ENCODE data around the gene SUOX.
"Not testable (repeated sequence)": the region's sequence is repeated elsewhere in the genome, so short reads cannot be mapped to it uniquely, and the experiment has no call there.

Gene SUOX

DNA sequence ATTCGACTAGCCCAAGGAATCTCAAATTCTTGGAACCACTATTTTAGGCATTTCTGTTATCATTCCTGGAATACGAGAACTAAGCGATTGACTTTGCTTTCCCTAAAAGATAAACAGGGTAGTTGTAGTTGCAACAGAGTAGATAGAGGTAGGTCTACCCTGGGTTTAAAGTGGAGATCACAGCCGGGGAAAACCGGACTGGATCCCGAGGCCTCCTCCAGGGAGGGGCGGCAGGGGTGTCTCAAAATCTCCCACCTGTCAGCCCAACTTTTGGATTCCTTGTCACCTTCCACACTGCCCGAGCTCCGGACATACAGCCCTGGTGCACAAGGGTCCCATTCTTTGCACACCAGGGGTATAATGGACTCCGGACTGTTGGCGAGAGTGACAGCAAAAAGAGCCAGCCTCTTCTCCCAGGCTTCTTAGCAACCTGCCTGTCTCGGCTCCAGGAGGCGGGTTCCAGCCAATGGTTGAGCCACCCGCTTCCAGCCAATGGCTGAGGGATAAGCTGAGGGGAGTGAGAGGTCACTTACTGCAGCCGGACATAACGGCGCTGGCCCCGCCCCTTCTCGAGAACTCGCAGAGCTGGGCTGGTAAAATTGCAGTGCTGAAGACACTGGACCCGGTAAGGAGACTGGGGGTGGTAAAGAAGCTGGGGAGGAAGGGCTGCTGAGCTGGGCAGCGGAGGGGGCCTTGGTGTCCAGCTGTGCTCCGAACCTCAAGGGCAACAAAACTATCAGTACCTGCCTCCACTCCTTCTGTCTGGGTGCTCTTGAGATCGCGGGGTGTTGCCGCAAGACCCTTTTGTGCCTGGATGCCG lies at the start of gene SUOX:
SUOX (plus strand) TSS at position 562 of the 820 bp plus-strand sequence. CDS start 4,946 bp downstream, outside the sequence.
- DNase-seq, result no peak

- no peak for DNase-seq
These were observed 41.7 kb upstream of the SUOX start for GRCh38 chr12:55955344-55955743.

DNA sequence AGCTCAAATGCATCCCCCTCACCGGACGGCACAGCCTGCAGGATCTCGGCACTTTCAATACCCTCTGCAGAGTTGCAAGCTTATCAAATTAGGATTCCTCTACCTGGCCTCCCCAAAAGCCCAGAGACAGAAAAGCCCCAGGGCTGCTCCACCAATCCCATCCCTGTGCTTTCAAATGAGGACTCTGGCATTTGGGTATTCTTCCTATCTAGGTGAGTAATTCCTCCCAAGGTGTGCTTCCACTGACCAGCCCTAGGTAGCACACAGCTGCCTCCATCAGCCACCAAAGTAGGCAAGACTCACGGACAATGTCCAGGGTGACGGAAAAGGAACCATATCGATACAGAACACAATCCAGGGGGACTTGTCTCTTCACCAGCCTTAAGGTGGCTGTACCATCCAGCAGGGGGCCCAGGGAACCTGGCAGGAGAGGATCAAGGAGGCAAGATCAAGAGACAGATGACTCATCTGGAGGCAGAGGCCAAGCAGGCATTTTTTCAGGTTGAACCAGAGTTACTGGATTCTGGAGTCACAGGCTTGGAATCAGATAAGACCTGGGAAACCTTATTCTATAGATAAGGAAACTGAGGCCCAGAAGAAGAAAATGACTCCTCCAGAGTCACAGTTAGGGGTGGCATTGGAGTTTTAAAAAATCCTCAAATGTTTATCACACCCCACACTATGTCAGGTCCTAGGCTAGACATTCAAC lies 41.1 kb upstream of the SUOX start:
- DNase-seq, result peak; percentile 49

DNA sequence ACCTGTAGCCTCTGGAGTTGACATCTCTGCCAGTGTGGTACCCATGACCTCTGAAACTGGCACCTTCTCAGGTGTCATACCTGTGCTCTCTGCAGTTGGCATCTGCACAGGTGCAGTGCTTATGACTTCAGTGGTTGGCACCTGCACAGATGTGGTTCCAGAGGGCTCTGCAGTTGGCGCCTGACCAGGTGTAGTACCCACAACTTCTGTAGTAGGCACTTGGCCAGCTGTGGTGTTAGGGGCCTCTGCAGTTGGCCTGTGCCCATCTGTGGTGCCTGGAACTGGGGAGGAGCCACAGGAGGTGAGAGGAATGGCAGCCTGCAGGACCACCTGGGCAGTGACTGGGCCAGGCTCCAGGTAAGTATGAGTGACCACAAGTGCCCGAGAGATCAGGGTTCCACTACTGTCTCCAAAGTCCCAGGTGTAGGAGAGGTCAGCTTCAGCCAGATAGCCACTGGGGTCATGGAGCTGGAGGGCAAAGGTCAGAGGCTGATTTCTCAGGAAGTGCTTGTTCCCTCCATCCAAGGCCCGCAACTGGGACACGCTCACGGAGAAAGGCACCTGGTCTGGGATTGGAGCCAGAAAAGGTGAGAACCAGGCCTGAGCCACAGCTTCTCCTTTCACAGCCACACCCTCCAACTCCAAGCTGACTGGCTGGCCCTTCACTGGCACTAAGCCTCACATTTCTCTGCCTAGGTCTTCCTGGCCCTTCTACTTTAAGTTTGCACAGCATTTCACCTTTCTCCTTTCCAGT lies 39.8 kb upstream of the SUOX start:
- no peak for DNase-seq

- DNase-seq, result no peak
These were observed 33.3 kb upstream of the SUOX start for GRCh38 chr12:55963760-55964159.

DNA sequence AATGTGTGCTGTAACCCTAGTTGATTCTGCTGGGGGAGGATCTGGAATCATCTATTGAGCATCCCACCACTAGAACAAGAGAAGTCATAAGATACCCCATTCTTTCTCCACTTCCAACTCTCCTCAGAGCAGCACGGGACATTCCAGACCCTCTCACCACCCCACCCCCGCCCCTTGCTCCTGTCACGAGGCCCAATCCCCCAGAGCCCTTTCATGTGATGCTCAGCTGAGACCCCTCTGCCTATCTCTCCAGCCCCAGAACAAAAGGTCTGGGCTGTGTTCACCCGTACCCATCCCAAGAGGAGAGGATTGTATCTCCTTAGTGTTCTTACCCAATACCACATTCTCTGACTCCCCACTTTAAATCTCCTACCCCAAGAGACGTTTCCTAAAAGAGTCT lies 31.8 kb upstream of the SUOX start:
- DNase-seq, result no peak

- DNase-seq, result no peak
These were observed 31.1 kb upstream of the SUOX start, which contains the start of gene PMEL for GRCh38 chr12:55965941-55966407. TSS of gene PMEL (minus strand) at chr12:55966042. CDS start at chr12:55966011, 31 bp downstream.

DNA sequence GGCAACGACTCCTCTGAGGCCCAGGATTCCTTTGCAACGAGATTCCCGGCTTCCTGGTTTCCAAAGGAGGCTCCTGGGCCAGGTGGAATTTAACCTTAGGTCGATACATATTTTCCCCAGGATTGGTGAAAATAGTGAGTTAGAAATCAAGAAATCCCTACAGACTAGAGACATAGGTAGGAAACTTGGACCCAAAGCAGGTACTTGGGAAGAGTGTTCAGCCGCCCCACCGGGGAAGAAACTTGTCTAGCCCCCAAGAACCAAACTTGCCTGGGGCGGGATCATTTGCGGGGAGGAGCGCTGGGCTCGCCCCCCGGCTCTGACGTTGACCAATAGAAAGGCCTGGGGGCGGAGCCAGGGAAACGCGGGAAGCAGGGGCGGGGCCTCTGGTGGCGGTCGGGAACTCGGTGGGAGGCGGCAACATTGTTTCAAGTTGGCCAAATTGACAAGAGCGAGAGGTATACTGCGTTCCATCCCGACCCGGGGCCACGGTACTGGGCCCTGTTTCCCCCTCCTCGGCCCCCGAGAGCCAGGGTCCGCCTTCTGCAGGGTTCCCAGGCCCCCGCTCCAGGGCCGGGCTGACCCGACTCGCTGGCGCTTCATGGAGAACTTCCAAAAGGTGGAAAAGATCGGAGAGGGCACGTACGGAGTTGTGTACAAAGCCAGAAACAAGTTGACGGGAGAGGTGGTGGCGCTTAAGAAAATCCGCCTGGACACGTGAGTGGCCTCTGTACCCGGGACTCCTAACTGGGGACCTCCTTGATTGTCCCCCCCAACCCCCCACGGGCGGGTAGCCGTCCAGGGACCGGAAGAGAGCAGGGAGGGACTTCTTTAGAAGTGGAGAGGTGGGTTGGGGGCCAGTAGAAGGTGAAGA lies 30.4 kb upstream of the SUOX start, which contains the start of gene CDK2:
CDK2 (plus strand) TSS at position 423 of the 874 bp plus-strand sequence; CDS start at position 602, 179 bp downstream.
- peak; percentile 86 for DNase-seq

DNA sequence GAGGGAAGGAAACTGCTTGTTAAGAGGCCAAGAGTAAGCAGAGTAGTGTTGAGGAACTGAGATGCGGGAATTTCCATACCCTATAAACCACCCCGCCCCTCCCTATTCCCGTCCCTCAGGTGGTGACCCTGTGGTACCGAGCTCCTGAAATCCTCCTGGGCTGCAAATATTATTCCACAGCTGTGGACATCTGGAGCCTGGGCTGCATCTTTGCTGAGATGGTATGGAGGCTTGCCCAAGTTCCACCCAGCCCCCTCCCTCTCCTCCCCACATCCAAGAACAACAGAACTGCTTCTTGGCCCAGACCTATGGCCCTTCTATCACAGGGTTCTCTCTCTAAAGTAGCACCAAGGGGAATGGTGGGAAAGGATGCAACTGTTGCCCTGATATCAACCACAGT lies 27.7 kb upstream of the SUOX start:
- no peak for DNase-seq

DNA sequence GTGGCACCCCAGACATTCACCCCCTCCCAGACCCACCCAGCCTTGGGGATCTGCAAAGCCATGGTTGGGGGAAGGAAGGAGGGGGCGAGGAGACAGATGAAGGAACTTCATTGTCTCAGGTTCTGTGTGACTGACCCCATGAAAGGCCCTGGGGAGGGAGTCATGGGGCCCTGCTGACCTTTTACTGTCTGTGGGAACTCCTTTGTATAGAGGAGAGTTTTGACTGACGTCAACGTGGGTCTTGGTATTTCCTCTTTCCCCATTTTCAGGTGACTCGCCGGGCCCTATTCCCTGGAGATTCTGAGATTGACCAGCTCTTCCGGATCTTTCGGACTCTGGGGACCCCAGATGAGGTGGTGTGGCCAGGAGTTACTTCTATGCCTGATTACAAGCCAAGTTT lies 26.3 kb upstream of the SUOX start:
- DNase-seq, result no peak

DNA sequence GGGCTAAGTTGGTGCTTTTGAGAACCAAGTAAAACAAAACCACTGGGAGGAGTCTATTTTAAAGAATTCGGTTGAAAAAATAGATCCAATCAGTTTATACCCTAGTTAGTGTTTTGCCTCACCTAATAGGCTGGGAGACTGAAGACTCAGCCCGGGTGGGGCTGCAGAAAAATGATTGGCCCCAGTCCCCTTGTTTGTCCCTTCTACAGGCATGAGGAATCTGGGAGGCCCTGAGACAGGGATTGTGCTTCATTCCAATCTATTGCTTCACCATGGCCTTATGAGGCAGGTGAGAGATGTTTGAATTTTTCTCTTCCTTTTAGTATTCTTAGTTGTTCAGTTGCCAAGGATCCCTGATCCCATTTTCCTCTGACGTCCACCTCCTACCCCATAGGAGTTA lies 25.0 kb upstream of the SUOX start:
- DNase-seq, result no peak

GRCh38 chr12:55972456-55972855 lies 24.6 kb upstream of the SUOX start:
- no peak for DNase-seq

DNA sequence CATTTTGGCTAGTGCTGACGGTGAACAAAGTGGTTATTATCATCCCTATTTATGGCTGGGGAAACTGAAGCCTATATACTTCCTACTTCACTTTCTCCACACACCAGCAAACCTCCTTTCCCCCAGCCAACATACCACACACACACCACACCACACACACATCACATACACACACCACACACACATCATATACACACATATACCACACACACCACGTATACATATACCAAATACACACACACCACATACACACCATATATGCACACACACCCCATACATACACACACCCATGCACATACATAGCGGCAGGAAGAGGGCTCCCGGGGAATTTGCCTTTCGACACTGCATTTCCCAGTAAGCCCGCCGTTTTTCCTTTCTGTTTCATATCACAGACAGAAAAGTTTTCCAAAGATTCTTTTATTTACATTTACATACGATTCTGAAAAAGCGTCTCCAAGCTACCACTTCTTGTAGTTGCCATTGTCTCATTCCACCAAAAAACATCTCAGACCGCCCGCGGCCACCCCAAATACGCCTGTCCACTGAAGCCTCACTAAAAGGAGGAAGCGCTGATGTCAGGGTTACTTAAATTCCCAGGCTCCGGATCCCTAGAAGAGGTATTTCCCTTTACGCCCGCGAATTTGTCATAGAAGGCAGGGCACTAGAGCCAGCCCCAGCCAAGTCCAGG lies 24.0 kb upstream of the SUOX start:
- no peak for DNase-seq

DNA sequence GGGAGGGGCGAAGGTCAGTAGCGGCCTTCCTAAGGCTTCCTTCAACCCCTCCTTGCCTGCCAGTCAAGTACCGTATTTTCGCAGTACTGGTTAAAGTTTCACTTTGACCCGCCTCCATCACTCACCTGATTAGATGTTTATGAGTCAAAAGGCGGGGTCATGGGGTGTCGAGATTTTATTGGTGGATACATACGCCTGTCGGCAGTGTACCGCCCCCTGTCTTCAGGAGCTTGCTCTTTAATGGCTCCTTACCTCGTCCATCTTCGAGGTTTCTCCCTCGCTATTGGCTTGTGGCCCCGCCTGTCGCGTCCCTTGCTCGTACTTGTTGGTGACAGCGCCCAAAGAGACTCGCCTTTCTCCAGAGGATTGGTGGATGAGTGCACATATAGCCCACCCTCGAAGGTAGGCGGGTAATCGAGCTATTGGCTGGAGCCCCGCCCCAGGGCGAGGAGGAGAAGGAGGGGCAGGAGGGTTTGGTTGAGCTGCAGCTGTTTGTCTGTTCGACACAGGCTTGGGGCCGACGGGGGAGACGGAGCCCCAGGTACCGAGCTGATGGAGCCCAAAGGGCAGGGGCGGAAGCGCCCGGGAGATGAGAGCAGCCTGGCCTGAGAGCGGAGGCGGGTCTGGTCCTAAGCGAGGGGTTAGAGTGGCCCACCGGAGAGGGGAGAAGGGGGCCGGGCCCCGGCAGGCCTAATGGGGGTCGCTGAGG lies 23.3 kb upstream of the SUOX start, which contains the start of gene RAB5B:
RAB5B (plus strand) TSS at position 480 of the 709 bp plus-strand sequence. CDS start 12,883 bp downstream, outside the sequence.
- DNase-seq, result peak; percentile 98

- no peak for DNase-seq
These were observed 22.8 kb upstream of the SUOX start for GRCh38 chr12:55974308-55974730.

GRCh38 chr12:55978393-55978792 lies 18.7 kb upstream of the SUOX start:
- no peak for DNase-seq

DNA sequence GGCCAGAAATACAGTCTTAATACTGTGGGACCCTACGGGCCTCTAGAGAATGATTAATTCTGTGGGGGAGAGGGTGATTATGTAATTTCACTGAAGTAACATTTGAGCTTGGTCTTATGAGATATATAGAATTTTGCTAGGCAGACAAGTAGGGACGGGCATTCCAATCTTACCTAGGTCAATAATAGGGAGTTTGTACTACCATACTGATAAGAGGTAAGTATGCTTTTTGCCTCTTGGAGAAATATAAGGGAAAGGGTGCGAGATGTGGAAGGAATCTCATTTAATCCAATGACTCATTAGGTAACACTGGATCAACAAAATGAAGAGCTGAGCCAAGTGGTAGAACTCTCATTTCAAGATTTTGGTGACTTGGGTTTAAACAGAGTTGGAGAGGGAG lies 18.0 kb upstream of the SUOX start:
- no peak for DNase-seq

- DNase-seq, result not testable (repeated sequence)
These were observed 15.2 kb upstream of the SUOX start for GRCh38 chr12:55981882-55982281.

GRCh38 chr12:55982319-55982936 lies 14.6 kb upstream of the SUOX start:
- no peak for DNase-seq

GRCh38 chr12:55983232-55983842 lies 13.7 kb upstream of the SUOX start:
- DNase-seq, result no peak
